ENCODE results near the gene TRAPPC3.

DNA sequence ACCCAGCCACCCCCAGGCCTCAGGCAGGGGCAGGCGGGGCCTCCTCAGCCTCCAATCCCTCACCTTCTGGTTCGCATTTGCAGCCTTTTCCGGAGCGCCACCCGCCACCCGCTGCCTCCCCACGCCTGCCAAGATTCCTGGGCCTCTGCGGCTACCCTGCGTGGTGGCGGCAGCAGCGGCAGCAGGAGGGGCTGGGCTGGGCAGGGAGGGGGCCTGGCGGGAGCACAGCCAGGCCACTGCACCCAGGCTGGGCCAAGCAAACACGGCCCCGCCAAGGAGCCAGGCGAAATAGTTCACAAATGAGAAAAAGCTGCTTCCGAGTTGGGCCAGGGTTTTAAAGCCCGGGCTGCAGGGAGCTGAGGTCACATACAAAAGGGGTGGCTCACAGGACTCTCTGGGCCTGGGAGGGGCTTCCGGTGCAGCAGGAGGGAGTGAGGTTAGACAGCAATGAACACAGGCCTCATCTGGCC, 34.1 kb downstream of the TRAPPC3 start:
- no peak for TF ChIP-seq EZH2phosphoT487 (IDR thresholded peaks at IDR 0.05; ENCODE audit: borderline replicate concordance, low read length)
- TF ChIP-seq, protein P1, sequence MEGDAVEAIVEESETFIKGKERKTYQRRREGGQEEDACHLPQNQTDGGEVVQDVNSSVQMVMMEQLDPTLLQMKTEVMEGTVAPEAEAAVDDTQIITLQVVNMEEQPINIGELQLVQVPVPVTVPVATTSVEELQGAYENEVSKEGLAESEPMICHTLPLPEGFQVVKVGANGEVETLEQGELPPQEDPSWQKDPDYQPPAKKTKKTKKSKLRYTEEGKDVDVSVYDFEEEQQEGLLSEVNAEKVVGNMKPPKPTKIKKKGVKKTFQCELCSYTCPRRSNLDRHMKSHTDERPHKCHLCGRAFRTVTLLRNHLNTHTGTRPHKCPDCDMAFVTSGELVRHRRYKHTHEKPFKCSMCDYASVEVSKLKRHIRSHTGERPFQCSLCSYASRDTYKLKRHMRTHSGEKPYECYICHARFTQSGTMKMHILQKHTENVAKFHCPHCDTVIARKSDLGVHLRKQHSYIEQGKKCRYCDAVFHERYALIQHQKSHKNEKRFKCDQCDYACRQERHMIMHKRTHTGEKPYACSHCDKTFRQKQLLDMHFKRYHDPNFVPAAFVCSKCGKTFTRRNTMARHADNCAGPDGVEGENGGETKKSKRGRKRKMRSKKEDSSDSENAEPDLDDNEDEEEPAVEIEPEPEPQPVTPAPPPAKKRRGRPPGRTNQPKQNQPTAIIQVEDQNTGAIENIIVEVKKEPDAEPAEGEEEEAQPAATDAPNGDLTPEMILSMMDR (IDR thresholded peaks at IDR 0.05; ENCODE audit: low read depth, low read length, poor library complexity, severe bottlenecking) = no peak
